A673 (cell line): ENCODE results near the gene MRPS11.

ENCODE experiments used
- CTCF ChIP-seq: fragments of 300-800, 200-600 bp; sonication (generic); conservative IDR thresholded peaks from 2 replicates; pipeline ENCODE4 v1.5.1; 2017; ENCODE audit warnings: low read depth, mild to moderate bottlenecking, antibody characterized with exemption, low read length, moderate library complexity, mixed read lengths
- EZH2 ChIP-seq: fragments of 200-600 bp; sonication (generic); IDR thresholded peaks from 2 replicates; pipeline ENCODE4 v1.6.1; 2017; ENCODE audit warnings: borderline replicate concordance, low read depth, mild to moderate bottlenecking, mixed read lengths, antibody characterized with exemption, low read length; ENCODE audit not compliant: poor library complexity, severe bottlenecking

- TF ChIP-seq CTCF (no peak), EZH2 (no peak)
These were observed 20.3 kb upstream of the MRPS11 start for GRCh38 chr15:88447206-88447605.
